Naive thymus-derived CD8-positive, alpha-beta T cell (primary cell): Measurements from ENCODE around the gene INTS6L. TPM values are rescaled to one million over a fixed set of nuclear protein-coding genes. Genes with fewer than 3 reads are reported as not detected.
"Not testable (repeated sequence)": the region's sequence is repeated elsewhere in the genome, so short reads cannot be mapped to it uniquely, and the experiment has no call there.

ENCODE experiments used
- ATAC-seq, 2 donors: fragments of 150-1000 bp; cut with Tn5 transposase in 1 of 2; sonication (Bioruptor Pico), chemical (Tn5 transposase) in 1 of 2; 1 replicate in 1 of 2; 2 replicates in 1 of 2; pipeline ENCODE4 v1.10.0; 2021; ENCODE audit warnings: mild to moderate bottlenecking in 2 of 2, moderate library complexity in 2 of 2
- POLR2A ChIA-PET: fragments of 350-600 bp; sonication (Branson Sonifier 250); formaldehyde crosslinking; loops from one replicate; lab custom pipeline; 2021; ENCODE audit warnings: antibody characterized with exemption; lab: Charles Lee
- DNase-seq, 10 donors: peaks; one replicate each; pipeline versions ENCODE4 v3.0.0 to v3.0.0-alpha.2; 2020 to 2022
- H3K27ac Mint-ChIP-seq, 10 donors: one replicate each; pipeline ENCODE4 v1.8.0; 2020 to 2022; ENCODE audit warnings: mild to moderate bottlenecking in 10 of 10, mixed read lengths in 10 of 10, moderate library complexity in 4 of 10, inconsistent platforms in 1 of 10
- H3K27me3 Mint-ChIP-seq, 5 donors: one replicate each; pipeline ENCODE4 v1.8.0; 2021 to 2022; ENCODE audit warnings: mixed read lengths in 5 of 5
- H3K36me3 Mint-ChIP-seq, 3 donors: one replicate each; pipeline ENCODE4 v1.8.0; 2020 to 2022; ENCODE audit warnings: mixed read lengths in 3 of 3, mild to moderate bottlenecking in 2 of 3, inconsistent platforms in 1 of 3
- H3K4me1 Mint-ChIP-seq, 4 donors: one replicate each; pipeline ENCODE4 v1.8.0; 2021 to 2022; ENCODE audit warnings: mixed read lengths in 4 of 4
- H3K4me3 Mint-ChIP-seq, 10 donors: one replicate each; pipeline ENCODE4 v1.8.0; 2020 to 2022; ENCODE audit warnings: mild to moderate bottlenecking in 10 of 10, mixed read lengths in 10 of 10, moderate library complexity in 6 of 10, inconsistent platforms in 1 of 10
- H3K9me3 Mint-ChIP-seq, 9 donors: one replicate each; pipeline ENCODE4 v1.8.0; 2020 to 2022; ENCODE audit warnings: mixed read lengths in 9 of 9, mild to moderate bottlenecking in 3 of 9, inconsistent platforms in 1 of 9, moderate library complexity in 1 of 9
- polyA plus RNA-seq, 3 donors: library from polyadenylated mRNA; unstranded; fragments of 300-500 nt; fragmentation: Illumina TruSeq; gene quantifications; one replicate each; pipeline ENCODE4 v1.2.3, GENCODE V29; 2021
- total RNA-seq, 8 experiments: library from RNA in 2 of 8; stranded (reverse) in 2 of 8; gene quantifications; one replicate each; pipeline ENCODE4 v1.2.3 and lab custom pipeline; 2021 to 2026

INTS6L gene
- total and polyA plus RNA-seq, 5 experiments from 2014 or later, result 4.1 to 42.3 (median 7.4) TPM

- peak in 3 of 10 donors; percentile 4 to 12 (median 9) for DNase-seq
- peaks cover 0 to 58% (median 0%) of the 10 kb centered on the region in 3 donors for H3K36me3 Mint-ChIP-seq
- no peaks in the 10 kb centered on the region for H3K27me3 Mint-ChIP-seq
- peaks cover 3 to 9% (median 8%) of the 10 kb centered on the region in 4 donors for H3K4me1 Mint-ChIP-seq
- no peak overlapping the region for H3K4me3 Mint-ChIP-seq
- POLR2A ChIA-PET, result no interaction called here
- ATAC-seq, result no peak
- H3K27ac Mint-ChIP-seq, result no peak overlapping the region
- no peaks in the 10 kb centered on the region for H3K9me3 Mint-ChIP-seq
Observed at GRCh38 chrX:135572436-135572835, 52.0 kb downstream of the INTS6L start.

- POLR2A ChIA-PET, result no interaction called here
- Mint-ChIP-seq H3K4me1 (peaks cover 2 to 15% (median 6%) of the 10 kb centered on the region in 4 donors), H3K27ac (peak overlapping the region in 1 of 10 donors; percentile 20), H3K27me3 (no peaks in the 10 kb centered on the region), H3K9me3 (no peaks in the 10 kb centered on the region), H3K36me3 (peaks cover 0 to 44% (median 5%) of the 10 kb centered on the region in 3 donors), H3K4me3 (no peak overlapping the region)
- ATAC-seq, result no peak
- DNase-seq, result no peak
Observed at GRCh38 chrX:135581496-135581895, 61.0 kb downstream of the INTS6L start.

DNA sequence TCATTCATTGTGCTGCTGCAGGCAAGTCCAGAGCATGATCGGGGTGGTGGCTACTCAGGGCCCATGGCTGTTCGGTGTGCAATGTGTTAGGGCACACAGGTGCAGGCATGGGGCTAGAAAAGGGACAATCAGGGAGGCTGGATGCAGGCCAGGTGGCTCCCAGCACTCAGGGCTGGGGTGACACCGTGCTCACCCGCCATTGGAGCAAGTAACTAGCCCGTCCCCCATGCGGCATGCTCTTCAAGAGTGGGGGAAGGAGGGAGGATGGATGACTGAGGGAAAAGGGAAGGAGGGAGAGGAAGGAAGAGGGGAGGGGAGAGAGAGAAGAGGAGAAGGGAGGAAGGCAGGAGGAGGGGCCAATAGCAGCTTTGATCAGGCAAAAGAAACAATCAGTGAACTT, 64.7 kb downstream of the INTS6L start:
- POLR2A ChIA-PET, result no interaction called here
- H3K36me3 Mint-ChIP-seq, result peaks cover 0 to 12% (median 0%) of the 10 kb centered on the region in 3 donors
- ATAC-seq (no peak), DNase-seq (no peak)
- H3K27me3 Mint-ChIP-seq, result peaks cover 0 to 2% (median 0%) of the 10 kb centered on the region in 5 donors
- no peaks in the 10 kb centered on the region for H3K9me3 Mint-ChIP-seq
- no peak overlapping the region for H3K27ac Mint-ChIP-seq
- H3K4me3 Mint-ChIP-seq, result no peak overlapping the region
- H3K4me1 Mint-ChIP-seq, result peaks cover 0 to 7% (median 0%) of the 10 kb centered on the region in 4 donors

- no peaks in the 10 kb centered on the region for H3K9me3 Mint-ChIP-seq
- POLR2A ChIA-PET, result no interaction called here
- H3K36me3 Mint-ChIP-seq, result no peaks in the 10 kb centered on the region
- DNase-seq (no peak), ATAC-seq (no peak)
- H3K4me1 Mint-ChIP-seq, result no peaks in the 10 kb centered on the region
- H3K27ac Mint-ChIP-seq, result no peak overlapping the region
- H3K4me3 Mint-ChIP-seq, result no peak overlapping the region
- H3K27me3 Mint-ChIP-seq, result peaks cover 0 to 10% (median 4%) of the 10 kb centered on the region in 5 donors
Observed at GRCh38 chrX:135591871-135592270, 71.4 kb downstream of the INTS6L start.

DNA sequence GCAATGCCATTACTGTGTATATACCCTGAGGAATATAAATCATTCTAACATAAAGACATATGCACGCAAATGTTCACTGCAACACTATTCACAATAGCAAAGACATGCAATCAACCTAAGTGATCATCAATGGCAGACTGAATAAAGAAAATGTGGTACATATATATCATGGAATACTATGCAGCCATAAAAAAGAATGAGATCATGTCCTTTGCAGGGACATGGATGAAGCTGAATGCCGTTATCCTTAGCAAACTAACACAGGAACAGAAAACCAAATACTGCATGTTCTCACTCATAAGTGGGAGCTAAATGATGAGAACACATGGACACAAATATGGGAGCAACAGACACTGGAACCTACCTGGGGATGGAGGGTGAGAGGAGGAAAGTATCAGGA, 73.6 kb downstream of the INTS6L start:
- not testable (repeated sequence) for H3K9me3 Mint-ChIP-seq, H3K27ac Mint-ChIP-seq

GRCh38 chrX:135594453-135594852, 74.0 kb downstream of the INTS6L start:
- H3K36me3 Mint-ChIP-seq, POLR2A ChIA-PET, H3K4me1 Mint-ChIP-seq, ATAC-seq, H3K27me3 Mint-ChIP-seq, H3K9me3 Mint-ChIP-seq, H3K27ac Mint-ChIP-seq, DNase-seq, H3K4me3 Mint-ChIP-seq: not testable (repeated sequence)

More for the DNA sequence above, 73.6 kb downstream of the INTS6L start:
- H3K27me3 Mint-ChIP-seq, ATAC-seq, DNase-seq, H3K4me1 Mint-ChIP-seq, H3K4me3 Mint-ChIP-seq, POLR2A ChIA-PET, H3K36me3 Mint-ChIP-seq: not testable (repeated sequence)

GRCh38 chrX:135595543-135595942, 75.1 kb downstream of the INTS6L start:
- Mint-ChIP-seq H3K4me3 (no peak overlapping the region), H3K27ac (no peak overlapping the region), H3K36me3 (no peaks in the 10 kb centered on the region), H3K4me1 (no peaks in the 10 kb centered on the region), H3K9me3 (no peaks in the 10 kb centered on the region), H3K27me3 (peaks cover 0 to 10% (median 5%) of the 10 kb centered on the region in 5 donors)
- ATAC-seq (no peak), DNase-seq (no peak)
- POLR2A ChIA-PET, result no interaction called here

DNA sequence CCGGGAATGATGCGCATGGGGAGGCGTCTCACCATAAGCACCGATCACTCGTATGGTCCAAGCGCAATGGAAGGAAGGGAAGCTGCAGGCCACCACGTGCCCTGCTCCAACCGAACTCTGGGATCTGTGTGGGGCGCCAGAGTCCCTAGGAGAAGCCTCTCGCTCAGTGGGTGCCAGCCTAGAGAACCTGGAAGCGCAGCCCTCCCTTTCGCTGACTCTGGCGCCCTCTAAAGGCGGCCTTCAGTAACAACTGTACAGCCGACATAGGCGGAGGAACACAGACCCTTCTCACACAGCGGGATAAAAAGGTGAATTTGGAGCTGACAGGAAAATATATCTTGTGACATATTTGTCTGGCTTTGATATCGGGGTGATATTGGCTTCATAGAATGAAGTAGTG, 76.0 kb downstream of the INTS6L start:
- POLR2A ChIA-PET, result no interaction called here
- Mint-ChIP-seq H3K27me3 (peaks cover 0 to 11% (median 5%) of the 10 kb centered on the region in 5 donors), H3K4me1 (no peaks in the 10 kb centered on the region), H3K27ac (no peak overlapping the region), H3K4me3 (no peak overlapping the region), H3K36me3 (no peaks in the 10 kb centered on the region), H3K9me3 (no peaks in the 10 kb centered on the region)
- ATAC-seq, result no peak
- peak; percentile 3 to 60 (median 30) for DNase-seq

- peaks cover 0 to 17% (median 12%) of the 10 kb centered on the region in 5 donors for H3K27me3 Mint-ChIP-seq
- POLR2A ChIA-PET, result no interaction called here
- H3K4me1 Mint-ChIP-seq, result no peaks in the 10 kb centered on the region
Observed at GRCh38 chrX:135605906-135606305, 85.4 kb downstream of the INTS6L start.

GRCh38 chrX:135624408-135625204, 104.1 kb downstream of the INTS6L start:
- H3K4me3 Mint-ChIP-seq, ATAC-seq, H3K36me3 Mint-ChIP-seq, H3K4me1 Mint-ChIP-seq, H3K27ac Mint-ChIP-seq, H3K9me3 Mint-ChIP-seq, POLR2A ChIA-PET, H3K27me3 Mint-ChIP-seq, DNase-seq: not testable (repeated sequence)

More at GRCh38 chrX:135605906-135606305, 85.4 kb downstream of the INTS6L start:
- Mint-ChIP-seq H3K9me3 (peaks cover 0 to 2% (median 0%) of the 10 kb centered on the region in 9 donors), H3K4me3 (no peak overlapping the region), H3K36me3 (no peaks in the 10 kb centered on the region), H3K27ac (no peak overlapping the region)
- ATAC-seq (no peak), DNase-seq (no peak)

DNA sequence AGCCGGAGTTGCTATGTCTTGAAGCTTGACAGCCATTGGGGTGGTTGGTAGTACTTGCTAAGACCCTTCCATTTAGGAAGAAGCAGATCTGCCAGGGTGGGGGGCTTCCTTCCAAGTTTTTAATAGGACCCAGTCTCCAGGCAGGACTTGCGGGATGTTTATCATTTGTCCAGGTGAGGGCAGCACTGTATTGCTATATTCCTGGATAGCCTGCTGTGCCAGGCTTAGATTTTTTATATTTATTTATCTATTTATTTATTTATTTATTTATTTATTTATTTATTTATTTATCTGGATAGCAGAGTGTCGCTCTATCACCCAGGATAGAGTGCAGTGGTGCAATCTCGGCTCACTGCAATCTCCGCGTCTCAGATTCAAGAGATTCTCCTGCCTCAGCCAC, 105.5 kb downstream of the INTS6L start:
- ATAC-seq, result no peak
- H3K27ac Mint-ChIP-seq, result no peak overlapping the region
- no peak for DNase-seq
- H3K36me3 Mint-ChIP-seq, result no peaks in the 10 kb centered on the region
- no peaks in the 10 kb centered on the region for H3K9me3 Mint-ChIP-seq
- H3K4me3 Mint-ChIP-seq, result no peak overlapping the region
- no peaks in the 10 kb centered on the region for H3K4me1 Mint-ChIP-seq
- POLR2A ChIA-PET, result no interaction called here
- no peaks in the 10 kb centered on the region for H3K27me3 Mint-ChIP-seq

- Mint-ChIP-seq H3K9me3 (no peaks in the 10 kb centered on the region), H3K36me3 (no peaks in the 10 kb centered on the region), H3K4me1 (no peaks in the 10 kb centered on the region), H3K4me3 (no peak overlapping the region), H3K27me3 (no peaks in the 10 kb centered on the region), H3K27ac (no peak overlapping the region)
- POLR2A ChIA-PET, result no interaction called here
- ATAC-seq (no peak), DNase-seq (no peak)
Observed at GRCh38 chrX:135629342-135629741, 108.9 kb downstream of the INTS6L start.
